Iris pigment epithelial cell (primary cell): ENCODE results near the gene EGR4.

Source experiments
- DNase-seq: peaks from one replicate; pipeline ENCODE4 v3.0.0-alpha.2; 2011; ENCODE audit warnings: low read depth

The EGR4 gene

DNA sequence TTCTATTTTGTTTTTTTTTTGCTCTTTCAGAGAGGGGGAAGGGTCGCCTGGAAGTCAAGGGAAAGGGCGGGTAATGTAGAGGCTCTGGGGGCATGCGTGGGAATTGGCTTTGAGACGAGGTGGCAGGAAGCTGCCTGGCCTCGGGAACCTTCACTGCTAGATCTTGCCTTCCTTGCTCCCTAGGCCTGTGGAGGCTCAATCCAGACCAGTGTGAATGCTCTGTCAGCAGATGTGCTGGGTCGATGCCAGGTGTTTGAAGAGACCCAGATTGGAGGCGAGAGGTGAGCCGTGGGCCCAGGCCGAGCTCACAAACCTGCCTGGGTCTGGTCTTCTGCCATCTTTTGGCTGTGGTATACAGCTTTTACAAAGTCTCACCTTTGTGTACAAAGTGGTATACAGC lies 43.7 kb downstream of the EGR4 start:
- DNase-seq = no peak

GRCh38 chr2:73246850-73247249 lies 46.5 kb downstream of the EGR4 start:
- no peak for DNase-seq

- no peak for DNase-seq
These were observed 48.8 kb downstream of the EGR4 start for GRCh38 chr2:73244580-73244979.

DNA sequence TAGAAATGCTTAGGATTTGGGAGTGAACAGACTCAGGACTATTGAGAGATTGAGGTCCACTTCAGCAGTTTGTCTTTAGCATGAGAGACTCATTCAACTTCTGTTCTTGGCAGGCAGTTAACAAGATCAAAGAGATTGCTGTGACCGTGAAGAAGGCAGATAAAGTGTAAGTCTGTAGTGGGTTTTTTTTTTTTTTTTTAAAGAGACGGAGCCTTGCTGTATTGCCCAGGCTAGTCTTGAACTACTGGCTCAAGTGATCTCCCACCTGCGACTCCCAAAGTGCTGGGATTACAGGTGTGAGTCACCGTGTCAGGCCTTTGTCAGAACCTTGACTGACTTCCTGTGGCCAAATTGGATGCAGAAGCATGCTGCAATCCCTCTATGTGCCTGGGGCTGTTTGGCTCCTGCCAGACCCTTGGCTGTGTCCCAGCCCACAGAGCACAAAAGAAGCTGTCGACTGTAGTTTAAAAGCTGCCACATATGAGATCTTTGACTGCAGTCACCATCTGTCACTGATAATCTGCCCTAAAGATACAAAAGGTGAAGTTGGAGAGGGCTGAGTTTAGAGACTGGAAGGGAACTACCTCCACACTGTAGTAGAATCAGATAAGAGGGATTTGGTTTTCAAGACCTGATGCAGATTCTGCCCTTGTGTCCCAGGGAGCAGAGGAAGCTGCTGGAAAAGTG lies 49.3 kb downstream of the EGR4 start:
- peak; percentile 76 for DNase-seq
